HG02571 (cell line): ENCODE results near the gene MTMR11.
"Not testable (repeated sequence)": the region's sequence is repeated elsewhere in the genome, so short reads cannot be mapped to it uniquely, and the experiment has no call there.

Experiments
- ATAC-seq: cut with Tn5 transposase; IDR thresholded peaks from one replicate; pipeline ENCODE4 v1.9.1; 2021; ENCODE audit warnings: mild to moderate bottlenecking, moderate library complexity; ENCODE audit not compliant: unreplicated experiment

Gene MTMR11

GRCh38 chr1:149936170-149936991 is at the start of gene MTMR11:
Gene MTMR11 (minus strand): TSS chr1:149936879. CDS start chr1:149936647, 232 bp downstream.
- no peak for ATAC-seq

GRCh38 chr1:149979972-149980540 is 43.4 kb upstream of the MTMR11 start:
- no peak for ATAC-seq

GRCh38 chr1:149979245-149979971 is 42.7 kb upstream of the MTMR11 start:
- ATAC-seq: no peak

GRCh38 chr1:149978547-149979023 is 41.9 kb upstream of the MTMR11 start:
- ATAC-seq: no peak

- no peak for ATAC-seq
Observed at GRCh38 chr1:149977345-149977744, 40.7 kb upstream of the MTMR11 start.

- ATAC-seq: no peak
Observed at GRCh38 chr1:149972547-149972946, 35.9 kb upstream of the MTMR11 start.

GRCh38 chr1:149967646-149968045 is 31.0 kb upstream of the MTMR11 start:
- no peak for ATAC-seq

GRCh38 chr1:149967041-149967440 is 30.4 kb upstream of the MTMR11 start:
- ATAC-seq: no peak

- no peak for ATAC-seq
Observed at GRCh38 chr1:149966405-149966804, 29.7 kb upstream of the MTMR11 start.

GRCh38 chr1:149965440-149965839 is 28.8 kb upstream of the MTMR11 start:
- ATAC-seq: no peak

- no peak for ATAC-seq
Observed at GRCh38 chr1:149963358-149963757, 26.7 kb upstream of the MTMR11 start.

- ATAC-seq: no peak
Observed at GRCh38 chr1:149962736-149963135, 26.1 kb upstream of the MTMR11 start.

- no peak for ATAC-seq
Observed at GRCh38 chr1:149962039-149962647, 25.5 kb upstream of the MTMR11 start.

- not testable (repeated sequence) for ATAC-seq
Observed at GRCh38 chr1:149957548-149957947, 20.9 kb upstream of the MTMR11 start.

- no peak for ATAC-seq
Observed at GRCh38 chr1:149949911-149950310, 13.2 kb upstream of the MTMR11 start.

- ATAC-seq: no peak
Observed at GRCh38 chr1:149945206-149945605, 8.5 kb upstream of the MTMR11 start.

- ATAC-seq: no peak
Observed at GRCh38 chr1:149942885-149943284, 6.2 kb upstream of the MTMR11 start.

GRCh38 chr1:149942207-149942606 is 5.5 kb upstream of the MTMR11 start:
- ATAC-seq: no peak

- ATAC-seq: no peak
Observed at GRCh38 chr1:149940427-149940826, 3.7 kb upstream of the MTMR11 start.

- ATAC-seq: not testable (repeated sequence)
Observed at GRCh38 chr1:149938668-149939003, 2.0 kb upstream of the MTMR11 start.

GRCh38 chr1:149937759-149938158 is 1.1 kb upstream of the MTMR11 start:
- ATAC-seq: no peak
